Effector CD8-positive, alpha-beta T cell (primary cell): ENCODE measurements around the gene SIRT5.

ENCODE experiments used
- DNase-seq: peaks from one replicate; lab custom pipeline; 2025; lab: John Stamatoyannopoulos, UW

SIRT5 gene

GRCh38 chr6:13553646-13554045 is 20.8 kb upstream of the SIRT5 start:
- DNase-seq, result no peak

DNA sequence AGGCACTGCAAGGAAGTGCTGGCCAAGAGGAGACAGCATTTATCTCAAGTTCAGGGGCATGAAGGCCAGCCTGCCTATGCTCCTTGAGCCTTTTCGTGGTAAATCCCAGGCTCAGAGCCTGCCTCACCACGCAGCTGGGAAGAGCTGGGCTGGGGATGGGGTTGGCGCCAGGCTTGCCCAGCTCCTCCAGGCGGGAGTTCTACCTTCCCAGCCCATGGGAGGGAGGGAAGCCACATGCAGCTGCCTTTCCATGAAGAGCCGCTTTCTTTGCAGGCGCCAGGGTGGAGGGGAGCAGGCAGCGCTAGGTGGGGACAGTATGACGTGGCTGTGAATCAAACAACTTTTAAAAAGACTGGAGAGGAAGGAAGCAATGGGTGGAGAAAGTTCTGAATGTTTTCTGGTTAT is 19.5 kb upstream of the SIRT5 start:
- DNase-seq, result no peak

- DNase-seq, result no peak
Measured at GRCh38 chr6:13557841-13558240, 16.6 kb upstream of the SIRT5 start.

- DNase-seq, result no peak
Measured at GRCh38 chr6:13558718-13559117, 15.7 kb upstream of the SIRT5 start.

DNA sequence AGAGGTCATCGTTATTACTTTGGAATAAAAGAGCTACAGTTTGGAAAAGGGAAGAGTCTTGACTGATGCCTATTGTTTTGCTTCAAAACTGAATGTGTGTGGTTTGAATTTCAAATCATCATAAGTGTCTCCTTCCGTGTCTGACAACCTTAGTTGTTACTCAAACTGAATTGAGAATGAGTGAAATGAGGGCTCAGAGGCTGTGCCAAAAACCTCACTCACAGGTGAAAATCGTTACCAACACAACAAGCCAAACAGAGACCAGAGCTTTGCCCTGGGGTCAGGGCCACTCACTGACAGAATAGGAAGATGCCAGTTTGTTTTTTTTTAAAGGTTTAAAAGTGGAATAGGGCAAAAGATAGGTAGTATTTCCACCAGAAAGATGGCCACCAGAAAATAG is 15.2 kb upstream of the SIRT5 start:
- DNase-seq, result no peak

- DNase-seq, result no peak
Measured at GRCh38 chr6:13559968-13560650, 14.3 kb upstream of the SIRT5 start.

- DNase-seq, result no peak
Measured at GRCh38 chr6:13560651-13561044, 13.8 kb upstream of the SIRT5 start.

GRCh38 chr6:13561624-13562267 is 12.7 kb upstream of the SIRT5 start:
- no peak for DNase-seq

- DNase-seq, result no peak
Measured at GRCh38 chr6:13563009-13563408, 11.4 kb upstream of the SIRT5 start.

DNA sequence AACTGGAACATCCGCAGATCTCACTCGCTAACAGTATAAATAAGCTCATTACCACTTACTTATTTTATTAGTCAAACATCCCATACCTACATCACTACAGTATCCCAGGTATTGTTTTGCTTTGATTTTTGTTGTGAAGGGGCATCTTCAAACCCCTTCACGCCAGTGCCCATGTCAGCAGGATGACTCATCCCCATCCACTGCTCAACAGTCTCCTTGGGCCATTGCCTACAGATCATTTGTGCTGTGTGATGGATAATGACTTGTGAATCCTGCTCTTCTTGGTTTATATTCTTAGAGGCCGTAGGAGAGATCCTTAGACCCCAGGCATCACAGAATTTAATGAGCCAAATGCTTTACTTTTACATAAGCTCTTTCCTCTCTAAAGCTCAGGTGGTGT is 8.5 kb upstream of the SIRT5 start:
- DNase-seq, result no peak

DNA sequence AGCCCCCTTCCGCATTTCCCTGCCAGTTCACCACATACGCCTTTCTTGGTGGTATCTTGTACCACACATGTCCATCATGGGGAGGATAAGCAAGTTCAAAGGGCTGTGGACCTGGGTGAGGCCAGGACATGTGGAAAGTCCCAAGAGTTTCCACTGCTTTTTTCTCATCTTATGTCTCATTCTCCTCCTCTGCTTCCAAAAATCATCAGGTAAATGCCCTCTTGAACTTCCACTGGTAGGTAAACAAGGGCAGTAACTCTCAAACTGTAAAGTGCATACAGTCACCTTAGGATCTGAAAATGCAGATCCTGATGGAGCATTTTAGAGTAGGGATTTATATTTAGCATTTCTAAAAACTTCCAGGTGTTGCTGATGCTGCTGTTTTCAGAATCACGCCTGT is 7.9 kb upstream of the SIRT5 start:
- DNase-seq, result no peak

DNA sequence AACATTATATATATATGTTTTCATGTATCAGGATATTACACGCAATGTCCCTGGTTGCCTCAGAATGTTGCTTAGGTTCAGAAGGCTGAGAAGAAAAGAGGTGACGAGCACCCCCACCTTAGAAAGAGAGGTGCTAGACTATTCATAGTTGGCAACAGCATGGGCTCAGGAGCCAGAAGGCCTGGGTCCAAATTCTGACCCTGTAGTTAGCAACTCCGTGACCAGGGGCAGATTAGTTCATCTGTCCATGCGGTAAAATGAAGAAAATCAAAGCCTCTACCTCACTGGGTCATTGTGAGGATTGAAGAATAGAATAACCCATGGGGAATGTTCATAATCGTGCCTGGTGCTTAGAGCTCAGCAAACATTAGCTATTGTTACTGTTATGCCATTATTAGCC is 5.4 kb upstream of the SIRT5 start:
- no peak for DNase-seq

DNA sequence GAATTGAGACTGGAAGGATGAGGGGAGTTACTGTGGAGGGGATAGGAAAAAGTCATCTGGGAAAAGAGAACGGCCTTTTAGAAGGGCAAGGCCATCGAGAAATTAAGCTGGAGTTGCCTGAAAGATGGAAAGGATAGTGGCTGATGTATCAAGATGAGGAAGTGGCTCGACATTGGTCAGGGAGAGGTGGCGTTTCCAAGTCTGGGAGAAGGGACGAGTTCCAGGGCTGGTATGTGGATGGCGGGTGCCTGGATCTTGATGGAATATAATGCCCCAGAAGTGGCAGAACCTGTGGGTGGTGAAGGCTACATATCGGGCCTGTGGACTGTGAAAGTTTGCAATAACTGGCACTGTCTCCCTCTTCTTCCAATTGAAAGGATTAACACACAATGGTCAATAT is 2.2 kb upstream of the SIRT5 start:
- no peak for DNase-seq

- DNase-seq, result no peak
Measured at GRCh38 chr6:13572951-13573654, 1.3 kb upstream of the SIRT5 start.

- DNase-seq, result no peak
Measured at GRCh38 chr6:13573669-13574110, 711 bp upstream of the SIRT5 start.

DNA sequence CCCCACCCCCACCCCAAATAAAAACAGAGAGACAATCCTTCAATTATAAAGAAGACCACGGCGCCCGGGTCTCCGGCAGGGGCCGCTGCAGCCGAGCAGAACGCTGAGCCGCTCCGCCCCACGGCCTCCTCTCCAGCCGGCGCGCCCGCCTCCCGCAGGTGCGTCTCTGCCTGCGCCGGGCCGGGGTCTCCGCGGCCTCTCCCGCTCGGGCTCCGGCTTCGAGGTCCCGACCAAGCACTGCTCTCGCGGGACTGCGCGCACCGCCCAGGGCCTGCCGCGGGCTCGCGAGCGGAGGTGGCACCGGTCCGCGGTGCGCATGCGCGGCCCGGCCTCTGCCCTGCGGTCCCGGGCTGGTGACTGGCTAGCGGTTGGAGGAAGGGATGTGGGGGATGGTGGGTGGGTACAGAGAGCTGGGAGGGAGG is 241 bp upstream of the SIRT5 start:
- DNase-seq, result peak; percentile 87

DNA sequence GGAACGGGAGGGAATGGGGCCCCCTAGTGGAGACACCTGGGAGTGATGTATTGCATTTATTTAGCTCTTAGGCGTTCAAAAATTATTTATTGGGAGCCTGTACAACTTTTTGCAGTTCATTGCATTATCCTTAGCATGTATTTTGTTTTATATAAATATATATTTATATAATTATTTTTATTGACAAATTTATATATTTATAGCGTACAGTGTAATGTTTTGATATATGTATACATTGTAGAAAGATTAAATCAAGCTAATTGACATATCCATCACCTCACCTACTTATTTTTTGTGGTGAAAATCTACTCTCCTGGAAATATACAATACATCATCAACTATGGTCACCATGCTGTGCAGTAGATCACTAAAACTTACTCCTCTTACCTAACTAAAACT is 975 bp downstream of the SIRT5 start:
- DNase-seq, result no peak

GRCh38 chr6:13576017-13576416 is 1.6 kb downstream of the SIRT5 start:
- no peak for DNase-seq

DNA sequence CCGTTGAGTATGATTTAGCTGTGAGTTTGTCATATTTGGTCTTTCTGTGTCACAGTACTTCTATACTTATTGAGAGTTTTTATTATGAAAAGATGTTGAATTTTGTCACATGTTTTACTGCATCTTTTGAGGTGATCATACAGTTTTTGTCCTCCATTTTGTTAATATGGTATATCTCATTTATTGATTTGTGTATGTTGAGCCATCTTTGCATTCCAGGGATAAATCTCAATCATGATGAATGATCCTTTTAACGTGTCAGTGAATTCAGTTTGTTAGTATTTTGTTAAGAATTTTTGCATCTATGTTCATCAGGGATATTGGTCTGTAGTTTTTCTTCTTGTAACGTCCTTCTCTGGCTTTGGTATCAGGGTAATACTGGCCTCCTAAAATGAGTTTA is 3.5 kb downstream of the SIRT5 start:
- DNase-seq, result no peak

- DNase-seq, result no peak
Measured at GRCh38 chr6:13579911-13580310, 5.5 kb downstream of the SIRT5 start.

GRCh38 chr6:13581700-13582229 is 7.4 kb downstream of the SIRT5 start:
- DNase-seq, result no peak

DNA sequence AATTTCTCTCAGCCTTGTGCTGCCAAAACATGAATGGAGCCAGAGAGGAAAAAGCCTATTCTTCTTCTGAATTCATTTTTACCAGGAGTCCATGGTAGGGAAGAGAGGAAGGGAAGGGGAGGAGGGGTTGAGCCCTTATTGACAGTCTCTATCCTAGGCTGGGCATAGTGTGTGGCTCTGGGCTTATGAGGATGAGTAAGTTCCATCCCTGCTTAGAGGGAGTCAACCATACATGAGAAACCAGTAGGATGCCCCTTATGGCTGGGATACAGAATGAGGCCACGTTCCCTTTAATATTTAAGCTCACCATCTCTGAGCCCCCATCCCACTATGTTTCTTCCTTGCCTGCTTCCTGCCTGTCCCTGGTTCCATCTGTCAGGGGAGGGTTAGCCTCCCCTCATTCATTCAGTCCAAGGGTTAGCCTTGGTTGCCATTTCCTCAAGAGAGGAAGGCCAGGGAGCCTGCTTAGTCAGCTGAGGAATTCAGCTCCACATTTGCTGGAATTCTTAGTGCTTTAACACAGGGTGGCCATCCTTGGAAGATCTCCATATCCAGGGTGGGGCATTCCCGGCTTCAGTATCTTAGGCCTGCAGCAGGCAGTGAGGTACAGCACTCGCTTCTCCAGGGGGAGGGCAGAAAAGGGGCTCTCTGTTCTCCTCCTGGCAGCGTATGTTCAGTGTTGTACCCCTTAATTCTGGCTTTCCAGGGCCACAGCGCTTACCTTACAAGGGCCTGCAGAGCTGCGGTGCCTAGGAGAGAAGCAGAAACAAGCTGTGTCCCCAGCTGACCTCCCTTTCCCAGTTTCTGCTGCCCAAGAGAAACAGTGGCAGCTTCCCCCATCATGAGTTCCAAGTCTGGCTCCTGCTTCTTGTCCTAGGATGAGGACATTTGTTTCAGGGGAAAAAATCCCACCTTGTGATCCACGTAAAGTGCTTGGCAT is 12.5 kb downstream of the SIRT5 start:
- DNase-seq, result no peak
